Liver (tissue), 9 donors: ENCODE measurements around the gene PCDHA13. TPM values are rescaled to one million over a fixed set of nuclear protein-coding genes. Genes with fewer than 3 reads are reported as not detected.

Source experiments
- DNase-seq: peaks from one replicate; pipeline ENCODE4 v3.0.0-alpha.2; 2017; ENCODE audit warnings: low spot score
- H3K27ac ChIP-seq, 2 donors: one replicate each; pipeline ENCODE4 v1.7.0; 2013; ENCODE audit warnings: inconsistent platforms in 2 of 2, low read length in 2 of 2, control low read depth in 1 of 2, low read depth in 1 of 2, mild to moderate bottlenecking in 1 of 2
- H3K27me3 ChIP-seq, 4 donors: one replicate each; pipeline versions ENCODE4 v1.6.1 to v1.7.0; 2013; ENCODE audit warnings: low read length in 3 of 4, inconsistent platforms in 1 of 4, mild to moderate bottlenecking in 1 of 4, moderate library complexity in 1 of 4; ENCODE audit not compliant: control insufficient read depth in 4 of 4, insufficient read depth in 4 of 4
- H3K36me3 ChIP-seq, 4 donors: one replicate each; pipeline versions ENCODE4 v1.6.1 to v1.7.0; 2013; ENCODE audit warnings: low read length in 3 of 4, mild to moderate bottlenecking in 3 of 4, low read depth in 1 of 4, moderate library complexity in 1 of 4; ENCODE audit not compliant: control insufficient read depth in 4 of 4, insufficient read depth in 3 of 4
- H3K4me1 ChIP-seq, 4 donors: one replicate each; pipeline versions ENCODE4 v1.6.1 to v1.7.0; 2013; ENCODE audit warnings: low read length in 3 of 4, mild to moderate bottlenecking in 3 of 4, moderate library complexity in 1 of 4; ENCODE audit not compliant: control insufficient read depth in 4 of 4, insufficient read depth in 4 of 4
- H3K4me3 ChIP-seq, 3 donors: one replicate each; pipeline versions ENCODE4 v1.6.1 to v1.7.0; 2013; ENCODE audit warnings: low read length in 3 of 3, control low read depth in 1 of 3, low read depth in 1 of 3, mild to moderate bottlenecking in 1 of 3
- H3K9ac ChIP-seq, 2 donors: one replicate each; pipeline ENCODE4 v1.7.0; 2013; ENCODE audit warnings: low read length in 2 of 2, mild to moderate bottlenecking in 2 of 2, moderate library complexity in 2 of 2, control low read depth in 1 of 2, low read depth in 1 of 2
- H3K9me3 ChIP-seq, 4 donors: one replicate each; pipeline versions ENCODE4 v1.6.1 to v1.7.0; 2013; ENCODE audit warnings: low read length in 3 of 4; ENCODE audit not compliant: control insufficient read depth in 4 of 4
- EGR1 ChIP-seq, 2 donors: IDR thresholded peaks; 2 replicates each; pipeline ENCODE4 v1.6.1; 2016 to 2018; ENCODE audit warnings: antibody characterized with exemption in 2 of 2, low read depth in 2 of 2
- FOXA1 ChIP-seq: IDR thresholded peaks from 2 replicates; pipeline ENCODE4 v1.6.1; 2016; ENCODE audit warnings: antibody characterized with exemption
- FOXA2 ChIP-seq: IDR thresholded peaks from 2 replicates; pipeline ENCODE4 v1.6.1; 2016; ENCODE audit warnings: antibody characterized with exemption
- GABPA ChIP-seq, 2 donors: IDR thresholded peaks in 1 of 2; conservative IDR thresholded peaks in 1 of 2; 2 replicates each; pipeline ENCODE4 v1.6.1; 2016; ENCODE audit warnings: antibody characterized with exemption in 2 of 2, mild to moderate bottlenecking in 1 of 2, moderate library complexity in 1 of 2
- HNF4A ChIP-seq, 2 donors: conservative IDR thresholded peaks; 2 replicates each; pipeline ENCODE4 v1.6.1; 2016; ENCODE audit warnings: antibody characterized with exemption in 2 of 2, mild to moderate bottlenecking in 2 of 2
- HNF4G ChIP-seq: IDR thresholded peaks from 2 replicates; pipeline ENCODE4 v1.6.1; 2016; ENCODE audit warnings: antibody characterized with exemption
- JUND ChIP-seq, 2 donors: IDR thresholded peaks; 2 replicates each; pipeline ENCODE4 v1.6.1; 2016; ENCODE audit warnings: antibody characterized with exemption in 2 of 2
- NR2F2 ChIP-seq: IDR thresholded peaks from 2 replicates; pipeline ENCODE4 v1.6.1; 2016; ENCODE audit warnings: antibody characterized with exemption
- RAD21 ChIP-seq, 2 donors: IDR thresholded peaks; 2 replicates each; pipeline ENCODE4 v1.6.1; 2016; ENCODE audit warnings: antibody characterized with exemption in 2 of 2, mild to moderate bottlenecking in 2 of 2
- RXRA ChIP-seq, 2 donors: IDR thresholded peaks; 2 replicates each; pipeline ENCODE4 v1.6.1; 2017 to 2018; ENCODE audit warnings: antibody characterized with exemption in 2 of 2, mild to moderate bottlenecking in 1 of 2
- SP1 ChIP-seq: IDR thresholded peaks from 2 replicates; pipeline ENCODE4 v1.6.1; 2018; ENCODE audit warnings: antibody characterized with exemption, mild to moderate bottlenecking
- TAF1 ChIP-seq: conservative IDR thresholded peaks from 2 replicates; pipeline ENCODE4 v1.6.1; 2016; ENCODE audit warnings: antibody characterized with exemption, mild to moderate bottlenecking
- YY1 ChIP-seq: IDR thresholded peaks from 2 replicates; pipeline ENCODE4 v1.6.1; 2016; ENCODE audit warnings: antibody characterized with exemption, mild to moderate bottlenecking
- WGBS: extraction: QIAGEN DNeasy Blood & Tissue Kit; methylation state at CpG from one replicate; pipeline ENCODE4 v1.1.7; 2013; 5-methylcytosine and 5-hydroxymethylcytosine counted together
- polyA plus RNA-seq, 2 donors: library from polyadenylated mRNA; stranded (reverse) in 1 of 2; unstranded in 1 of 2; fragments of 200-250 nt in 1 of 2; fragments of >200 nt in 1 of 2; fragmentation: Nextera tagmentation in 1 of 2; extraction: Ambion mirVana in 1 of 2; gene quantifications; one replicate each; pipeline versions ENCODE4 v1.2.1 to v1.2.3, GENCODE V29; 2013 to 2015
- total RNA-seq, 2 donors: library from RNA; depleted of rRNA; stranded (reverse); fragments of >200 nt; gene quantifications; one replicate each; pipeline ENCODE4 v1.2.3, GENCODE V29; 2014
- TF ChIP-seq, protein P1 (sequence below): IDR thresholded peaks from 2 replicates; pipeline ENCODE4 v1.6.1; 2016; ENCODE audit warnings: antibody characterized with exemption
- TF ChIP-seq, protein P2 (sequence below): IDR thresholded peaks from 2 replicates; pipeline ENCODE4 v1.6.1; 2016; ENCODE audit warnings: antibody characterized with exemption
- TF ChIP-seq, protein P3 (sequence below): IDR thresholded peaks from 2 replicates; pipeline ENCODE4 v1.6.1; 2016; ENCODE audit warnings: antibody characterized with exemption, mild to moderate bottlenecking
- TF ChIP-seq, protein P4 (sequence below): fragments of 150-350 bp; IDR thresholded peaks from 2 replicates; pipeline ENCODE4 v1.5.1; 2017; ENCODE audit warnings: improper control_type of control experiment, low read depth, low read length; ENCODE audit not compliant: missing input control
- donor health status: healthy.
- donor health status: healthy.
- donor health status: healthy.
- donor health status: healthy.
- donor health status: healthy.

Gene PCDHA13
- total and polyA plus RNA-seq, 4 donors = 0.03 to 0.17 (median 0.07) TPM; not detected in 1

DNA sequence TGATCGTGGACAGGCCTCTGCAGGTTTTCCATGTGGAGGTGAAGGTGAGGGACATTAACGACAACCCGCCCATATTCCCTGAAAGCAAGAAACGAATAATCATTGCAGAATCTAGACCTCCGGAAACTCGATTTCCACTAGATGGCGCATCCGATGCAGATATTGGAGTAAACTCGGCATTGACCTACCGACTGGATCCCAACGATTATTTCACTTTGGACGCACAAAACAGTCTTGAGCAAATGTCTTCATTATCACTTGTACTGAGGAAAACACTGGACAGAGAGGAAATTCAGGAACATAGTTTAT is 621 bp downstream of the PCDHA13 start (continued):
- TF ChIP-seq, protein P1, sequence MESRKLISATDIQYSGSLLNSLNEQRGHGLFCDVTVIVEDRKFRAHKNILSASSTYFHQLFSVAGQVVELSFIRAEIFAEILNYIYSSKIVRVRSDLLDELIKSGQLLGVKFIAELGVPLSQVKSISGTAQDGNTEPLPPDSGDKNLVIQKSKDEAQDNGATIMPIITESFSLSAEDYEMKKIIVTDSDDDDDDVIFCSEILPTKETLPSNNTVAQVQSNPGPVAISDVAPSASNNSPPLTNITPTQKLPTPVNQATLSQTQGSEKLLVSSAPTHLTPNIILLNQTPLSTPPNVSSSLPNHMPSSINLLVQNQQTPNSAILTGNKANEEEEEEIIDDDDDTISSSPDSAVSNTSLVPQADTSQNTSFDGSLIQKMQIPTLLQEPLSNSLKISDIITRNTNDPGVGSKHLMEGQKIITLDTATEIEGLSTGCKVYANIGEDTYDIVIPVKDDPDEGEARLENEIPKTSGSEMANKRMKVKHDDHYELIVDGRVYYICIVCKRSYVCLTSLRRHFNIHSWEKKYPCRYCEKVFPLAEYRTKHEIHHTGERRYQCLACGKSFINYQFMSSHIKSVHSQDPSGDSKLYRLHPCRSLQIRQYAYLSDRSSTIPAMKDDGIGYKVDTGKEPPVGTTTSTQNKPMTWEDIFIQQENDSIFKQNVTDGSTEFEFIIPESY = no peak
- no peak for TF ChIP-seq EGR1 (IDR thresholded peaks at IDR 0.05; ENCODE audit: low read depth in 2 of 2)
- TF ChIP-seq, protein P2, sequence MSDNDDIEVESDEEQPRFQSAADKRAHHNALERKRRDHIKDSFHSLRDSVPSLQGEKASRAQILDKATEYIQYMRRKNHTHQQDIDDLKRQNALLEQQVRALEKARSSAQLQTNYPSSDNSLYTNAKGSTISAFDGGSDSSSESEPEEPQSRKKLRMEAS = no peak
- no peak for TF ChIP-seq HNF4G
- TF ChIP-seq FOXA1 = no peak
- no peak for TF ChIP-seq FOXA2
- TF ChIP-seq NR2F2 = no peak
- no peak for TF ChIP-seq GABPA (IDR thresholded peaks at IDR 0.05 in 1 of 2, conservative IDR thresholded peaks at IDR 0.05 in 1 of 2)
- no peak for TF ChIP-seq SP1
- TF ChIP-seq HNF4A (conservative IDR thresholded peaks at IDR 0.05) = no peak

DNA sequence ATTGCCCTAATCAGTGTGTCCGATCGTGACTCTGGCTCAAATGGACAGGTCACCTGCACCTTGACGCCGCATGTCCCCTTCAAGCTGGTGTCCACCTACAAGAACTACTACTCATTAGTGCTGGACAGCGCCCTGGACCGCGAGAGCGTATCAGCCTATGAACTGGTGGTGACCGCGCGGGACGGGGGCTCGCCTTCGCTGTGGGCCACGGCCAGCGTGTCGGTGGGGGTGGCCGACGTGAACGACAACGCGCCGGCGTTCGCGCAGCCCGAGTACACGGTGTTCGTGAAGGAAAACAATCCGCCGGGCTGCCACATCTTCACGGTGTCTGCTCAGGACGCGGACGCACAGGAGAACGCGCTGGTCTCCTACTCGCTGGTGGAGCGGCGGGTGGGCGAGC is 1.4 kb downstream of the PCDHA13 start:
- no peak overlapping the region for H3K9ac ChIP-seq
- DNase-seq = no peak
- TF ChIP-seq GABPA (IDR thresholded peaks at IDR 0.05 in 1 of 2, conservative IDR thresholded peaks at IDR 0.05 in 1 of 2) (no peak), RXRA (IDR thresholded peaks at IDR 0.05) (no peak), SP1 (no peak), JUND (IDR thresholded peaks at IDR 0.05) (no peak), HNF4G (no peak), FOXA2 (no peak), EGR1 (IDR thresholded peaks at IDR 0.05; ENCODE audit: low read depth in 2 of 2) (no peak), HNF4A (conservative IDR thresholded peaks at IDR 0.05) (no peak), NR2F2 (no peak), RAD21 (IDR thresholded peaks at IDR 0.05) (no peak), FOXA1 (no peak), YY1 (no peak), TAF1 (no peak)
- TF ChIP-seq, protein P1 = no peak
- TF ChIP-seq, protein P3, sequence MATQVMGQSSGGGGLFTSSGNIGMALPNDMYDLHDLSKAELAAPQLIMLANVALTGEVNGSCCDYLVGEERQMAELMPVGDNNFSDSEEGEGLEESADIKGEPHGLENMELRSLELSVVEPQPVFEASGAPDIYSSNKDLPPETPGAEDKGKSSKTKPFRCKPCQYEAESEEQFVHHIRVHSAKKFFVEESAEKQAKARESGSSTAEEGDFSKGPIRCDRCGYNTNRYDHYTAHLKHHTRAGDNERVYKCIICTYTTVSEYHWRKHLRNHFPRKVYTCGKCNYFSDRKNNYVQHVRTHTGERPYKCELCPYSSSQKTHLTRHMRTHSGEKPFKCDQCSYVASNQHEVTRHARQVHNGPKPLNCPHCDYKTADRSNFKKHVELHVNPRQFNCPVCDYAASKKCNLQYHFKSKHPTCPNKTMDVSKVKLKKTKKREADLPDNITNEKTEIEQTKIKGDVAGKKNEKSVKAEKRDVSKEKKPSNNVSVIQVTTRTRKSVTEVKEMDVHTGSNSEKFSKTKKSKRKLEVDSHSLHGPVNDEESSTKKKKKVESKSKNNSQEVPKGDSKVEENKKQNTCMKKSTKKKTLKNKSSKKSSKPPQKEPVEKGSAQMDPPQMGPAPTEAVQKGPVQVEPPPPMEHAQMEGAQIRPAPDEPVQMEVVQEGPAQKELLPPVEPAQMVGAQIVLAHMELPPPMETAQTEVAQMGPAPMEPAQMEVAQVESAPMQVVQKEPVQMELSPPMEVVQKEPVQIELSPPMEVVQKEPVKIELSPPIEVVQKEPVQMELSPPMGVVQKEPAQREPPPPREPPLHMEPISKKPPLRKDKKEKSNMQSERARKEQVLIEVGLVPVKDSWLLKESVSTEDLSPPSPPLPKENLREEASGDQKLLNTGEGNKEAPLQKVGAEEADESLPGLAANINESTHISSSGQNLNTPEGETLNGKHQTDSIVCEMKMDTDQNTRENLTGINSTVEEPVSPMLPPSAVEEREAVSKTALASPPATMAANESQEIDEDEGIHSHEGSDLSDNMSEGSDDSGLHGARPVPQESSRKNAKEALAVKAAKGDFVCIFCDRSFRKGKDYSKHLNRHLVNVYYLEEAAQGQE = no peak
- TF ChIP-seq, protein P4, sequence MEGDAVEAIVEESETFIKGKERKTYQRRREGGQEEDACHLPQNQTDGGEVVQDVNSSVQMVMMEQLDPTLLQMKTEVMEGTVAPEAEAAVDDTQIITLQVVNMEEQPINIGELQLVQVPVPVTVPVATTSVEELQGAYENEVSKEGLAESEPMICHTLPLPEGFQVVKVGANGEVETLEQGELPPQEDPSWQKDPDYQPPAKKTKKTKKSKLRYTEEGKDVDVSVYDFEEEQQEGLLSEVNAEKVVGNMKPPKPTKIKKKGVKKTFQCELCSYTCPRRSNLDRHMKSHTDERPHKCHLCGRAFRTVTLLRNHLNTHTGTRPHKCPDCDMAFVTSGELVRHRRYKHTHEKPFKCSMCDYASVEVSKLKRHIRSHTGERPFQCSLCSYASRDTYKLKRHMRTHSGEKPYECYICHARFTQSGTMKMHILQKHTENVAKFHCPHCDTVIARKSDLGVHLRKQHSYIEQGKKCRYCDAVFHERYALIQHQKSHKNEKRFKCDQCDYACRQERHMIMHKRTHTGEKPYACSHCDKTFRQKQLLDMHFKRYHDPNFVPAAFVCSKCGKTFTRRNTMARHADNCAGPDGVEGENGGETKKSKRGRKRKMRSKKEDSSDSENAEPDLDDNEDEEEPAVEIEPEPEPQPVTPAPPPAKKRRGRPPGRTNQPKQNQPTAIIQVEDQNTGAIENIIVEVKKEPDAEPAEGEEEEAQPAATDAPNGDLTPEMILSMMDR = no peak
- peaks cover 0 to 2% (median 0%) of the 10 kb centered on the region in 4 donors for H3K4me1 ChIP-seq
- peaks cover 0 to 26% (median 18%) of the 10 kb centered on the region in 4 donors for H3K9me3 ChIP-seq
- no peak overlapping the region for H3K27ac ChIP-seq
- H3K36me3 ChIP-seq = no peaks in the 10 kb centered on the region
- H3K27me3 ChIP-seq = peaks cover 0 to 8% (median 1%) of the 10 kb centered on the region in 4 donors
- WGBS = 41% methylated on average over 41 of the region's 41 CpGs
- no peak overlapping the region for H3K4me3 ChIP-seq
